HG03097 (cell line): ENCODE measurements around the gene LAMA3.

Experiments used
- ATAC-seq: cut with Tn5 transposase; IDR thresholded peaks from one replicate; pipeline ENCODE4 v1.9.1; 2021; ENCODE audit not compliant: unreplicated experiment, low FRiP score

Gene LAMA3

DNA sequence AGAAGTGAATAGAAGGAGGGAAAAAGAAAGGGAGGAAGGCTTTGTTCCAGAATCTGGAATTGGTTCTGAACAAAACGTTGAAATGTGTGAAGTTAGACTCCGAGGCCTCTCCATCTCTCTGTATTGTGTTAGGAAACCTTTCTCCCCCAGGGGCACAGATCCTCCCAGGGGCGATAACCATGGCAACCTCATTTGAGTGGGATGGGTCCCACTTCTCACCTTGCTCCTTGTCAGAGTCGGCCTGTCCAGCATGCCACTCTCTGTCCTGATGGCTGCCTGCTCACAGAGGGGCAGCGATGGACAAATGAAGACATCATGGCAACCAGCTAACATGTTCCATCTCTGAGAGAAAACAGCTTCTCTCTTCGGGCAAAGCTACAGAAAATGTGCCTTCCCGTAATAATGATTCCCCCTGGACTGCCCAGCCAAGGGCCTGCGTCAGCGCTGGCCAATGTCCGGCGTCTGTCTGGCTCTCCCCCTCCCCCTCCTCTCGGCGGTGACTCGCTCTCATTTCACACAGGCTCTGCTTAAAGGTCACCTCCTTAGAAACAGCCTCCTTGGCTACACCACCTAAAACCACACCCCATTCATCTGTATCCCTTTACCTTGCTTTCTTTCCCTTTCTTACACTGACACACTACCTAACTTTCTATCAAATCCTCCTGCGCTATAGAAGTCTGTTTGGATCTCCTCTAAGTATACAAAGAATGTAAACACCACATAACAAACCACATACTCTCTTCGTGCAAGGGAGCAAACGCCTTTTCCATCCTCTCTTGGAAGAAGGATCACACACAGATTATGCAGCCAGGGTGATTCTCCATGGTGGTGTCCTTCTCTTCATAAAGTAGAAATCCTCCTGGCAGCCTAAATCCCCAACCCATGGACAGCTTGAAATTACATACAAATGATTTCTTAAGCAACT lies 293.2 kb downstream of the LAMA3 start:
- no peak for ATAC-seq

DNA sequence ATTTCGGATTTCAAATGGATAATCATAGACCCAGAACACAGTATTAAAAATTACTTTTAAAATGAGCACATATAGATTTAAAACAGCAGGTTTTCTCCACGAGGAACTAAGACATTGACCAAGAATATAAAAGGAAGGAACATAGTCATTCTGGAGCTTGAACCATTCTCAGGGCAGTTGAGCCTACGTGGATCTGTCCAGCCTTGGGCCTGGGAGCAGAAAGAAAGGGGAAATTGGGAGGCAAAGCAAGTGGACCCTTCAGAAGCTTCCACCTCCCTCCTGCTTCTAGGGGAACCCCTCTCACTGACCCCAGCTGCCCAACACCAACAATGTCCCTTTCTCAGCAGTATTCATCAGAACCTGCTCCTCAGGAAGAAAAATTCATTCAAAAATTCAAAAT lies 293.9 kb downstream of the LAMA3 start:
- ATAC-seq: no peak

DNA sequence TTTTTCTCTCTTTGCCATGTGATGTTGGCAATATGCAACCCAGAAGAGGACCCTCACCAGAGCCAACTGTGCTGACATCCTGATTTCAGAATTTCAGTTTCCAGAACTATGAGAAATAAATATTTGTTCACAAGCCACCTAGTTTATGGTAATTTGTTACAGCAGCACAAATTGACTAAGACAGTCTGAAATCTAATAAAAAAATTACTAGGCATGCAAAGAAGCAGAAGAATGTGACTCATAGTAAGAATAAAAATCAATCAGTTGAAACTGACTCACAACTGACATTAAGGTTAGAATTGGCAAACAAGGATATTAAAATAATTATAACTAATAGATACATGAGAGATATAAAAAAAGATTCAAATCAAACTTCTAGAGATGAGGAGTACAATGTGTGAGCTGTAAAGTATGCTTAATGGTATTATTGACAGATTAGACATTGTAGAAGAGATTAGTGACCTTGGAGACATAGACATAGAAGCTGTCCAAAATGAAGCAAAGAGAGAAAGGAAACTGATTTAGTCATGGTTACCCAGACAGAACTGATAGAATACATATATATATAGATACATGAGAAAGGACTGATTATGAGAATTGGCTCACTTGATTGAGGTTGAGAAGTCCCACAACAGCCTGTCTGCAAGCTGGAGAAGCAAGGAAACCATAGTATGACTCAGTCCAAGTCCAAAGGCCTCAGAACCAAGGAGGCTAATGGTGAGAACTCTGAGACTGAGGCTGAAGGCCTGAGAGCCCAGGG lies 297.5 kb downstream of the LAMA3 start:
- no peak for ATAC-seq

GRCh38 chr18:23990474-23991410 lies 301.5 kb downstream of the LAMA3 start:
- ATAC-seq: no peak

GRCh38 chr18:23992089-23992940 lies 303.1 kb downstream of the LAMA3 start:
- no peak for ATAC-seq

DNA sequence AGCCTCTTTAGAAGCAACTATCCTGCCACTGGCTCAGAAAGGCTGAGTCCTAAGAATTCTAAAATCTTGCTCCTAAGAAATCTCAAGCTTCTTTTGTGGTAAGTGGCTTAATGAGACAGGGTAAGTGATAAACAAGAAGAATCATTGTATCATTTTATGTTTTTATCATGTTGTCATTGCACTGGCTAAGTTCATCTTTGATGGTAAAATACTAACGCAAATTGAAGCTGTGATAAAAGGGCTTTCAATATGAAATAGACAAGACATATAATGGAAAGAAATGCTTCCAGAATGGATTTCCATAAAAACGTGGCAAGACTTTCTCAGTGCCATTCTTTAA lies 303.7 kb downstream of the LAMA3 start:
- no peak for ATAC-seq

GRCh38 chr18:23994361-23994902 lies 305.2 kb downstream of the LAMA3 start:
- no peak for ATAC-seq

DNA sequence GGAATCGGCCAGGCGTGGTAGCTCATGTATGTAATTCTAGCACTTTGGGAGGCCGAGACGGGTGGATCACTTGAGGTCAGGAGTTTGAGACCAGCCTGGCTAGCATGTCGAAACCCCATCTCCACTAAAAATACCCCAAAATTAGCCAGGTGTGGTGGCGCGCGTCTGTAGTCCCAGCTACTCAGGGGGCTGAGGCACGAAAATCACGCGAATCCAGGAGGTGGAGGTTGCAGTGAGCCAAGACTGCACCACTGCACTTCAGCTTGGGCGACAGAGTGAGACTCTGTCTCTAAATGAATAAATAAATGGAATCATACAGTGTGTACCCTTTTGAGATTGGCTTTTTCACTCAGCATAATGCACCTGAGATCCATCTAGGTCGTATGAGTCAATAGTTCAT lies 305.9 kb downstream of the LAMA3 start:
- ATAC-seq: no peak

DNA sequence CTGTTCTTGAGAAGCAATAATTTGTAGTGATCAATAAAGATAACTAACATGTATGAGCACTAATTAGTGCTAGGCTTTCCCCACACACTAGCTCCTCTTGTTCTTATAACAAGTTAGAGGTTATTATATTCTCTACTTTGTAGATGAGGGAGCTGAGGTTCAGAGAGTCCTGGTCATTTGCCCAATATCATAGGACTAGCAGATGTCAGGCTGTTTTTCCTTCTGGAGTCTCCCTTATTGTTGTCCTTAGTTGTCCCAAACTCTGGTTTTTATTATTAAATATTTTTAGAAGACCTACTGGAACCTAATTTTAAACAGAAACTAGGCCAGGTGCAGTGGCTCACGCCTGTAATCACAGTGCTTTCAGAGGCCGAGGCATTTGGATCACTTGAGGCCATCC lies 308.8 kb downstream of the LAMA3 start:
- no peak for ATAC-seq

DNA sequence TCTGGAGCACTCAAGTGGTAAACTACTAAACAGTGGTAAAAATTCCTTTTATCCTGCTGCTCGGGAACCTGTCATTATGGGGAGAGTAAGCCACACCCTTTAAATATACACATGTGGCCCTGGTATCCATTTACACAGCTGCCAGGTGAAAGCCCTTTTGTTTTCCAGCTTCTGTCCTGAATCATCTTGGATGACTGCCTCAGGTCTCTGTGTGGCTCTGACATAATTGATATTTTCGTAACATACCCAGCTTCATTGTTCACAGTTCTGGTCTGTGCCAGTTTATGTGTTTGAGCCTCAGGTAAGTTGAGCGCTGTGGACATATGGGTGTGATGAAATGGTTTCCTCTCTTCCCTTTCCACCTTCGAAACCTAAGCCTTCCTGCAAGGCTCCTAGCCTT lies 309.6 kb downstream of the LAMA3 start:
- no peak for ATAC-seq

GRCh38 chr18:24000613-24001490 lies 311.6 kb downstream of the LAMA3 start:
- no peak for ATAC-seq

DNA sequence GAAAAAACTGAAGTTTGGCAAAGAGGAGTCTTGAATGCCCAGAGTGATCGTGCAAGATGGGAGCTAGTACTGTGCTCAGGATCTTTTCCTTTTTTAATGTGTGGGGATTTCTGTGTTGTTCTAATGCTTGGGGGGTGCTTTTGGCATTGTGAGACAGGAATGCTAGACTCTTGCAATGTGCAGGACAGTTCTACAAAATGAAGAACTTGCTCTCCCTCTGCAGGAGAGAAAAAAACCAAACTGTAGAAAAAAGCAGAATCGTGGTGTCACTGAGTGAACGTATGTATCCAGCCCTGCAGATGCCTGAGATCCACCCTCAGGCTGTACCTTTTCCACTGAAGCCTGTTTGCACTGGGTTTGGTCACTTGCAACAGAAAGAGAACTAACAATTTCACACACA lies 313.2 kb downstream of the LAMA3 start:
- ATAC-seq: no peak

DNA sequence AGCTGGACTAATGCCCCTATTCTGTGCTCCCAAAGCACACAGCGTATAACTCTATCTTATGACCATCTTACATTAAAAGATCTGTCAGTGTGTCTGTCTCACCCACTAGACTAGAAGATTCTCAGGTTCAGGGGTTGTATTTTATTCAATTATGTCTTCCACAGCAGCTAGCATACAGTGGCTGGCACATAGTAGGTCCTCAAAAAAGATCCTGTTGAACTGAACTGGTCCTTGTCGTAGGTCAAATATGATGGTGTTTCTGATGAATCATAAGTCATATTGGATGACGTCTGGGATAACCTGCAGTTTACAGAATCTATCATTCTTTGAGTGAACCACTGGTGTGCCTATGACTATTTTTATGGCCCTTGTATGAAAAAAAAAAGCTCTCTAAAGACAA lies 314.0 kb downstream of the LAMA3 start:
- no peak for ATAC-seq

- no peak for ATAC-seq
These were observed 314.8 kb downstream of the LAMA3 start for GRCh38 chr18:24003903-24004640.
